GM12878 (cell line): ENCODE measurements around the gene RERE.

Source experiments
- ESRRA ChIP-seq: IDR thresholded peaks from 2 replicates; pipeline ENCODE4 v1.6.1; 2012; ENCODE audit warnings: mild to moderate bottlenecking, low read length, improper control_type of control experiment
- RFX5 ChIP-seq: IDR thresholded peaks from 2 replicates; pipeline ENCODE4 v1.6.1; 2011; ENCODE audit warnings: low read depth, low read length, improper control_type of control experiment
- ZZZ3 ChIP-seq: IDR thresholded peaks from 2 replicates; pipeline ENCODE4 v1.6.1; 2011; ENCODE audit warnings: low read depth; ENCODE audit not compliant: control insufficient read depth, insufficient read length
- TF ChIP-seq, protein P1 (sequence below), 3 experiments: IDR thresholded peaks in 2 of 3; conservative IDR thresholded peaks in 1 of 3; 2 replicates each; pipeline ENCODE4 v1.5.1; 2011; ENCODE audit warnings: low read depth in 3 of 3, low read length in 3 of 3, mild to moderate bottlenecking in 3 of 3, control low read depth in 2 of 3, moderate library complexity in 2 of 3, inconsistent platforms in 1 of 3, mixed read lengths in 1 of 3; ENCODE audit not compliant: control insufficient read depth in 2 of 3, insufficient read depth in 1 of 3; ENCODE audit errors: extremely low read depth in 1 of 3

DNA sequence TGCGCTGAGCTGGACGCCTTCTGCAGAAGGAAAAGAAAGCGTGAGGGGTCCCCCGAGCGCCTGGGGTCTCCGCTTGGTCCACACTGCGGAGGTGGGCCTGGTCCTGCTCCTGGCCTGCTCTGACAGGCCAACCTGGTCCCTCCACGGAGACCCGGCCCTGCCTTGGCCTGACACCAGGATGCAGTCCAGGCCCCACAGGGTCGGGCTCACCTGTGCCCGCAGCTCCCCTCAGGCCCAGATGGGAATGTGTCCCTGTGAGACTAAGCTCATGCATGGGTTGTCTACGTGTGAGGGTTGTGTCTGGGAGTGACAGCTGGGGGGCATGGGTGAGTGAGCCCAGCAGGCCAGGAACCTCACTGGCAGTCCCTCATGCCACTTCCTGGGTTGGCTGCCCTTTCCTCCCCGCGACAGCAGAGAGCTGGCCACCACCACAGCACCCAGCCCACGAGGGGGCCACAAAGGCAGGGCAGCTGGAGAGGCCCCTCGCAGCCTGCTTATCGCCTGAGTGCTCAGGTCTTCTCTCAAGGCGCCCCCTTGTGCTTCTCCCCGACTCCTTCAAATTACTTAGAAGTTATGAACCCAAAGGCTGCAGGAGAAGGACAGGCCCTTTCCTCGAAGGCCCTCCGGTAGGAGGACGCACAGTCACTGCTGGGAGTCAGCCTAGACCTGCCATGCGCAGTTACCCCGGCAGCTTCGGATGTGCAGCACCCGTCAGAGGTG, 458.4 kb downstream of the RERE start:
- TF ChIP-seq ESRRA = no peak
- TF ChIP-seq, protein P1, sequence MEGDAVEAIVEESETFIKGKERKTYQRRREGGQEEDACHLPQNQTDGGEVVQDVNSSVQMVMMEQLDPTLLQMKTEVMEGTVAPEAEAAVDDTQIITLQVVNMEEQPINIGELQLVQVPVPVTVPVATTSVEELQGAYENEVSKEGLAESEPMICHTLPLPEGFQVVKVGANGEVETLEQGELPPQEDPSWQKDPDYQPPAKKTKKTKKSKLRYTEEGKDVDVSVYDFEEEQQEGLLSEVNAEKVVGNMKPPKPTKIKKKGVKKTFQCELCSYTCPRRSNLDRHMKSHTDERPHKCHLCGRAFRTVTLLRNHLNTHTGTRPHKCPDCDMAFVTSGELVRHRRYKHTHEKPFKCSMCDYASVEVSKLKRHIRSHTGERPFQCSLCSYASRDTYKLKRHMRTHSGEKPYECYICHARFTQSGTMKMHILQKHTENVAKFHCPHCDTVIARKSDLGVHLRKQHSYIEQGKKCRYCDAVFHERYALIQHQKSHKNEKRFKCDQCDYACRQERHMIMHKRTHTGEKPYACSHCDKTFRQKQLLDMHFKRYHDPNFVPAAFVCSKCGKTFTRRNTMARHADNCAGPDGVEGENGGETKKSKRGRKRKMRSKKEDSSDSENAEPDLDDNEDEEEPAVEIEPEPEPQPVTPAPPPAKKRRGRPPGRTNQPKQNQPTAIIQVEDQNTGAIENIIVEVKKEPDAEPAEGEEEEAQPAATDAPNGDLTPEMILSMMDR (IDR thresholded peaks at IDR 0.05 in 2 of 3, conservative IDR thresholded peaks at IDR 0.05 in 1 of 3; ENCODE audit: control insufficient read depth in 2 of 3, extremely low read depth in 1 of 3, insufficient read depth in 1 of 3, low read depth in 3 of 3, low read length in 3 of 3) = no peak
- no peak for TF ChIP-seq RFX5
- TF ChIP-seq ZZZ3 = no peak
